Osteoblast (primary cell): ENCODE results near the gene ADAP1. TPM values are rescaled to one million over a fixed set of nuclear protein-coding genes. Genes with fewer than 3 reads are reported as not detected.

ENCODE experiments used
- DNase-seq: peaks from one replicate; pipeline ENCODE4 v3.0.0; 2011; ENCODE audit warnings: low spot score, mixed read lengths; ENCODE audit not compliant: insufficient read length; ENCODE audit errors: missing footprints
- H2AFZ ChIP-seq: 2 replicates; pipeline ENCODE4 v1.6.0; 2011; ENCODE audit warnings: mild to moderate bottlenecking, low read length
- H3K27ac ChIP-seq: 2 replicates; pipeline ENCODE4 v1.5.1; 2011; ENCODE audit warnings: mild to moderate bottlenecking, low read depth, low read length, moderate library complexity
- H3K27me3 ChIP-seq: 2 replicates; pipeline ENCODE4 v1.6.0; 2012; ENCODE audit warnings: mild to moderate bottlenecking, control low read depth, inconsistent platforms, low read length, moderate library complexity; ENCODE audit not compliant: insufficient read depth
- H3K36me3 ChIP-seq: 2 replicates; pipeline ENCODE4 v1.5.1; 2011; ENCODE audit warnings: mild to moderate bottlenecking, low read length, control low read depth, moderate library complexity; ENCODE audit not compliant: insufficient read depth
- H3K4me1 ChIP-seq: 2 replicates; pipeline ENCODE4 v1.5.1; 2011; ENCODE audit warnings: mild to moderate bottlenecking, low read length, control low read depth, moderate library complexity; ENCODE audit not compliant: insufficient read depth
- H3K4me2 ChIP-seq: 2 replicates; pipeline ENCODE4 v1.6.0; 2011; ENCODE audit warnings: mild to moderate bottlenecking, low read length; ENCODE audit not compliant: insufficient read depth
- H3K4me3 ChIP-seq: fragments of 200-600 bp; sonication (generic); 3 replicates; pipeline ENCODE4 v1.5.1; 2012; ENCODE audit warnings: mild to moderate bottlenecking, low read length, inconsistent platforms; ENCODE audit not compliant: insufficient read depth
- H3K79me2 ChIP-seq: 2 replicates; pipeline ENCODE4 v1.6.0; 2012; ENCODE audit warnings: mild to moderate bottlenecking, low read length, control low read depth, inconsistent platforms; ENCODE audit not compliant: insufficient read depth
- H3K9me3 ChIP-seq: 2 replicates; pipeline ENCODE4 v1.5.1; 2011; ENCODE audit warnings: low read depth, low read length, control low read depth
- H4K20me1 ChIP-seq: 2 replicates; pipeline ENCODE4 v1.6.0; 2012; ENCODE audit warnings: mild to moderate bottlenecking, low read length, control low read depth; ENCODE audit not compliant: insufficient read depth
- total RNA-seq: library from RNA; depleted of rRNA; stranded (reverse); fragments of >200 nt; gene quantifications from 2 replicates; pipeline ENCODE4 v1.2.3, GENCODE V29; 2012
- TF ChIP-seq, protein P1 (sequence below): IDR thresholded peaks from 2 replicates; pipeline ENCODE4 v1.5.1; 2011; ENCODE audit warnings: mild to moderate bottlenecking, low read depth, low read length, moderate library complexity; ENCODE audit errors: extremely low read depth

Gene ADAP1
- total RNA-seq, 1 donor: 2.2 TPM

- no peaks in the 10 kb centered on the region for H3K4me1 ChIP-seq
- H3K27ac ChIP-seq: no peak overlapping the region
- H2AFZ ChIP-seq: no peak overlapping the region
- TF ChIP-seq, protein P1, sequence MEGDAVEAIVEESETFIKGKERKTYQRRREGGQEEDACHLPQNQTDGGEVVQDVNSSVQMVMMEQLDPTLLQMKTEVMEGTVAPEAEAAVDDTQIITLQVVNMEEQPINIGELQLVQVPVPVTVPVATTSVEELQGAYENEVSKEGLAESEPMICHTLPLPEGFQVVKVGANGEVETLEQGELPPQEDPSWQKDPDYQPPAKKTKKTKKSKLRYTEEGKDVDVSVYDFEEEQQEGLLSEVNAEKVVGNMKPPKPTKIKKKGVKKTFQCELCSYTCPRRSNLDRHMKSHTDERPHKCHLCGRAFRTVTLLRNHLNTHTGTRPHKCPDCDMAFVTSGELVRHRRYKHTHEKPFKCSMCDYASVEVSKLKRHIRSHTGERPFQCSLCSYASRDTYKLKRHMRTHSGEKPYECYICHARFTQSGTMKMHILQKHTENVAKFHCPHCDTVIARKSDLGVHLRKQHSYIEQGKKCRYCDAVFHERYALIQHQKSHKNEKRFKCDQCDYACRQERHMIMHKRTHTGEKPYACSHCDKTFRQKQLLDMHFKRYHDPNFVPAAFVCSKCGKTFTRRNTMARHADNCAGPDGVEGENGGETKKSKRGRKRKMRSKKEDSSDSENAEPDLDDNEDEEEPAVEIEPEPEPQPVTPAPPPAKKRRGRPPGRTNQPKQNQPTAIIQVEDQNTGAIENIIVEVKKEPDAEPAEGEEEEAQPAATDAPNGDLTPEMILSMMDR: no peak
- peaks cover 13% of the 10 kb centered on the region for H3K27me3 ChIP-seq
- no peak overlapping the region for H3K4me3 ChIP-seq
- H3K9me3 ChIP-seq: no peaks in the 10 kb centered on the region
- peaks cover 8% of the 10 kb centered on the region for H4K20me1 ChIP-seq
- DNase-seq: no peak
- H3K4me2 ChIP-seq: no peak overlapping the region
- no peaks in the 10 kb centered on the region for H3K36me3 ChIP-seq
- no peaks in the 10 kb centered on the region for H3K79me2 ChIP-seq
Observed at GRCh38 chr7:988963-989529, 34.6 kb upstream of the ADAP1 start.

DNA sequence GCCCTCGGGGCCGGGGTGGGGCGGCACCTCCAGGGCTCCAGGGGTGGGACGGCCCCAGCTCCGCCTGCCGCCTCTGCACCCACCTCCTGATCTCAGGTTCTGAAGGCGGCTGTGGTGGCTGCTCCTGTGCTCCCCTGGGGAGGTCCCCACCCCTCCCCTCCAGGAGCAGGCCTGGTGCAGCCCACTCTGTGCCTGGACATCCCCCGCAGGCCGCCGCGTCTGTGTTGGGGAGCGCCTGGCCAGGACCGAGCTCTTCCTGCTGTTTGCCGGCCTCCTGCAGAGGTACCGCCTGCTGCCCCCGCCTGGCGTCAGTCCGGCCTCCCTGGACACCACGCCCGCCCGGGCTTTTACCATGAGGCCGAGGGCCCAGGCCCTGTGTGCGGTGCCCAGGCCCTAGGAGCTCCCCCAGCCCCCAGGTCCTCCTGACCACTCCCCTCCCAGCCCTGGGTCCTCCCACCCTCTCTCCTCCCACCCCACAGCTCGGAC is 34.0 kb upstream of the ADAP1 start:
- H3K27ac ChIP-seq: no peak overlapping the region
- peaks cover 16% of the 10 kb centered on the region for H3K27me3 ChIP-seq
- H2AFZ ChIP-seq: no peak overlapping the region
- no peaks in the 10 kb centered on the region for H3K36me3 ChIP-seq
- no peaks in the 10 kb centered on the region for H3K4me1 ChIP-seq
- TF ChIP-seq, protein P1: no peak
- peaks cover 4% of the 10 kb centered on the region for H4K20me1 ChIP-seq
- no peak overlapping the region for H3K4me2 ChIP-seq
- no peaks in the 10 kb centered on the region for H3K79me2 ChIP-seq
- peak overlapping the region; percentile 35 for H3K4me3 ChIP-seq
- no peaks in the 10 kb centered on the region for H3K9me3 ChIP-seq
- DNase-seq: no peak

DNA sequence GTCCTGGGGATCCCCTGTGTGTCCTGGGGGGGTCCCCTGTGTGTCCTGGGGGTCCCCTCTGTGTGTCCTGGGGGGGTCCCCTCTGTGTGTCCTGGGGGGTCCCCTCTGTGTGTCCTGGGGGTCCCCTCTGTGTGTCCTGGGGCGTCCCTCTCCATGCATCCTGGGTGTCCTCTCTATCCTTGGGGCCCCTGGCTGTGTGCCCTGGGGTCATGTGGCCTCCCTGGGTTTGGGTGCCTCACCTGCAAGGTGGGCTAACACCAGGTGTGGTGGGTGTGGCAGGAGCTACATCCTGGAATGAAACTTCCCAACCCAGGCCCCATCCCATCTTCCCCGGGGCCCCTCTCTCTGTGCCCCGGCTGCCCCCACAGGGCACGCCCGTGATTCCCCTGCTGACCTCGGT is 33.4 kb upstream of the ADAP1 start:
- no peak overlapping the region for H3K4me3 ChIP-seq
- no peaks in the 10 kb centered on the region for H3K79me2 ChIP-seq
- DNase-seq: no peak
- no peaks in the 10 kb centered on the region for H3K9me3 ChIP-seq
- TF ChIP-seq, protein P1: no peak
- no peak overlapping the region for H3K27ac ChIP-seq
- H3K27me3 ChIP-seq: peaks cover 20% of the 10 kb centered on the region
- no peaks in the 10 kb centered on the region for H3K4me1 ChIP-seq
- H2AFZ ChIP-seq: no peak overlapping the region
- no peaks in the 10 kb centered on the region for H3K36me3 ChIP-seq
- H3K4me2 ChIP-seq: no peak overlapping the region
- peaks cover 2% of the 10 kb centered on the region for H4K20me1 ChIP-seq

DNA sequence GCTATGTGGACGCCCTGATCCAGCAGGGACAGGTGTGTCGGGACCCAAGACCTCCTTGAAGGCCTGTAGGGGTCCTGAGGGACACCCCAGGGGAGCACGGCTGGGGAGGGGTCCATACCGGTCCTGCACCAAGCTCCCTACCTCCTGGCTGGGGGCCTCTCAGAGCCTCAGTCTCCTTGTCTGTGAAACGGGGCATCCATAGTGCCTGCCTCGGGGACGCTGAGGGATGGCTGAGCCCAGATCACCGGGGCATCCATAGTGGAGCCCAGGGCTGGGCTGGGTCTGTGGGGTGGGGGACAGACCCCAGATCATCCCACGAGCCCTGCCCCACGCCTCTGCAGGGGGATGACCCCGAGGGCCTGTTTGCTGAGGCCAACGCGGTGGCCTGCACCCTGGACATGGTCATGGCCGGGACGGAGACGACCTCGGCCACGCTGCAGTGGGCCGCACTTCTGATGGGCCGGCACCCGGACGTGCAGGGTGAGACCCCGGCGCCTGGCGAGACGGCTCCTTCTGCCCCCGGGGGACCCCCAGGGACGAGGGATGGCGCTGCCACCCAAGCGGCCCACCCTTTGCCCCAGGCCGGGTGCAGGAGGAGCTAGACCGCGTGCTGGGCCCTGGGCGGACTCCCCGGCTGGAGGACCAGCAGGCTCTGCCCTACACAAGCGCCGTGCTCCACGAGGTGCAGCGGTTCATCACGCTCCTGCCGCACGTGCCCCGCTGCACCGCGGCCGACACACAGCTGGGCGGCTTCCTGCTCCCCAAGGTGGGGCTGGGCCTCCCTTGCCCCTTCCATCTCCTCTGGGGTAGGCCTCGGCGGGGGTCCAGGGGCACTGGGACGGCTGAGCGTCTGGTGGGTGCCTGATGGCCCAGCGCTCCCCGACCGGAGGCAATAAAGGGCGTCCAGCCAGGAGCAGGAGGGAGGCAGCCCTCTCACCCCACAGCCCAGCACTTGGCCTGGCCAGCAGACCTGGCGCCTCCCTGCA is 32.6 kb upstream of the ADAP1 start:
- H3K9me3 ChIP-seq: no peaks in the 10 kb centered on the region
- H3K27me3 ChIP-seq: peaks cover 20% of the 10 kb centered on the region
- TF ChIP-seq, protein P1: no peak
- H3K4me2 ChIP-seq: no peak overlapping the region
- H3K4me1 ChIP-seq: no peaks in the 10 kb centered on the region
- H3K36me3 ChIP-seq: no peaks in the 10 kb centered on the region
- H4K20me1 ChIP-seq: no peaks in the 10 kb centered on the region
- H3K4me3 ChIP-seq: no peak overlapping the region
- DNase-seq: no peak
- H2AFZ ChIP-seq: no peak overlapping the region
- H3K79me2 ChIP-seq: no peaks in the 10 kb centered on the region
- no peak overlapping the region for H3K27ac ChIP-seq
